COR-L47 (cell line): ENCODE measurements around the gene RAB6D.
"Not testable (repeated sequence)": the region's sequence is repeated elsewhere in the genome, so short reads cannot be mapped to it uniquely, and the experiment has no call there.

Source experiments
- DNase-seq: peaks from one replicate; lab custom pipeline; 2025; lab: John Stamatoyannopoulos, UW

RAB6D gene

GRCh38 chr2:131363703-131364186, at the start of gene RAB6D:
Gene RAB6D, minus strand, starts transcription at chr2:131364168. Its CDS starts 448 bp downstream, at chr2:131363720.
- not testable (repeated sequence) for DNase-seq

GRCh38 chr2:131413148-131413747, 49.3 kb upstream of the RAB6D start:
- peak; percentile 45 for DNase-seq

GRCh38 chr2:131410173-131410572, 46.2 kb upstream of the RAB6D start:
- DNase-seq, result no peak

DNA sequence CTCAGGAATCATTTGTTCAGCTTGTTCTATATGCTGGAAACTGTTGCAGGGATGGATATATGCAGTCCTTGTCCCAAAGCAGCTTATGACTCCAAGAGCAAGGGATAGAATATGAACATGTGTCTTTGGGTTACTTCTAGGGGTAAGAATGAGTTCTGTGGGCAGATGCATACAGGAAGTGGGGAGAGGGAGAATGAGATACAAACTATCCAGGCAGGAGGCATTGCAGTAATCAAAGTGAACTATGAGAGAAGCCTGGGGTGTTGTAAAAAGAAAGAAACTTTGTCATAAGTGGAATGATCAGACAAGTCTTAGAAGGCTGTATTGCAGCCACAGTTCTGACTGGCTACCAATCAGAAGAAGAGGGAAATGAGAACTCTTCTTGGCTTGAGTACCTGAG, 44.8 kb upstream of the RAB6D start:
- DNase-seq, result no peak

DNA sequence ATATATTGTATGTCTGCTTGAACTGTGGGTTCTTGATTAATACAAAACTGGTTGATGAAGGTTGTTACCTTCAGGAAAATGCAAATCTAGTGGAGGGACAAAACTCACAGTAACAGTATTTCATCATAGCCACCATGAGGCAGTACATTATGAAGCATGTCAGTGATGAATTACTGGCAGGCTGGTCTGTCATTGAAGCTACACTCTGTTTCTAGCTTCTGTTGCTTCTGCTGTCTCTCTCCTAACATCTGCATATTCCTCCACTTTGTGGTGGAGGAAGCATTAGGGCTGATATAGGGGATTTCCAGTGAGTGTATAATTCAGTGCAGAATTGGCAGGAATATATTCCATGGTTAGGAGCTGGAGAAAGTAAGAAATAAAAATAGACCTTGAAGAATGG, 44.2 kb upstream of the RAB6D start:
- DNase-seq, result no peak

GRCh38 chr2:131404753-131405152, 40.8 kb upstream of the RAB6D start:
- DNase-seq, result no peak

DNA sequence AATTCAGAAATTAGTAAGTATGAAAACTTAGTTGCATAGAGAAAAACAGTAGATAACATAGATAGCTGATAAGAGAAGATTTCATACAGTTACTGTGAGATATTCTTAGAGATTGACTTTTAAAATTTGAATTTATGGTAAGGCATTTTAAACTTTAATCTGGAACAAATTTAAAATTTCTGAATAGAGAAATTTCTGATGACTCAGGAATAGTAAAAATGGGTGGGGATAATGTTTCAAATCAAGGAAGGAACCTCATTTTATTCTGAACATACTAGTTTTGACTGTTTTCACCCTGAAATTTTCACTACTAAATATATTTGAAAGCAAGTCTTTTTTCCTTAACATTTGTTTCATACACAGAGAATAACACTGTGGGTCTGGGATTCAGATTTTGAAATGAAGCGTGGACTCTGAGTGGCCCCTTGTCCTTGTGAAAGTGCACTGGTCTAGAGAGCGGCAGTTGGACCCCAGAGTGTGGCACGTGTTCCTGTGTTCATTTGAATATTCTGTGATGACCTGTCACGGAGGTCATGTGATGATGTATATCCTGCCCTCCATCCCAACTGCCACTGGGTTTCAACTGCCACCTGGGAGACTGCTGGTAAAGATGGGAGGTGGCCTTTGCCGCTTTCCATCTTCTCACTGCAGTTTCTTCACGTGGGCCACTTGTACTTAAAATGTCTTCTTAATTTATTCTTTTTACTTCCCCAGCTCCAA, 38.5 kb upstream of the RAB6D start:
- DNase-seq, result no peak

- DNase-seq, result no peak
These were observed 36.9 kb upstream of the RAB6D start for GRCh38 chr2:131400849-131401248.

- DNase-seq, result not testable (repeated sequence)
These were observed 36.5 kb upstream of the RAB6D start for GRCh38 chr2:131400441-131400840.

- DNase-seq, result not testable (repeated sequence)
These were observed 32.2 kb upstream of the RAB6D start for GRCh38 chr2:131396209-131396608.

DNA sequence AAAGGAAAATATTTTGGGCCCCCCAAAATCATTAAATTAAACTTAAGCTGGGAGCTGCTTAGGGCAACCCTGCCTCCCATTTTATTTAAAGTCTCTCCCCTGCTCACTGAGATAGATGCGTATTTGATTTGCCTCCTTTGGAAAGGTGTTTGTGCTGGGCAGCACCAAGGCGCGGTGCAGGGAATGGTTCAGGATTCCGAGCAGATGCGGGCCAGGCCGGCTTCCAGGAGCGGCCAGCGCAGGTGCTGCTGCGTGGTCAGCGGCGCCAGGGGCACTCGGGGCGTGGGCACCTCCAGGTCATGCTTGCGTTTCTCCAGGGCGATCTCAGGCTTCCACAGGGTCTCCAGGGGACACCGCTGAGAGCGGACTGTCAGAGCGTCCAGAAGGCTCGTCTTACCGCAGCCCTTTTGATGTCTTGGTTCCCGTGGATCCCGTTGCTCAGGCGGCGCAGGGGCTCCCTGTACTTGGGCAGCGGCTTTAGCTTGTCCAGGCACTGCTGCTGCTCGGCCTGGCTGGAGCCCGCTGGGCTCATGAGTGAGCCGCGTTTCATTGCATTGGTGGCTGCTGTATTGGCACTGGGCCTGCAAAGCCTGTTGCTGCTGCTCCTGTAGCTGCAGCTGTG, 31.2 kb upstream of the RAB6D start:
- DNase-seq, result not testable (repeated sequence)

DNA sequence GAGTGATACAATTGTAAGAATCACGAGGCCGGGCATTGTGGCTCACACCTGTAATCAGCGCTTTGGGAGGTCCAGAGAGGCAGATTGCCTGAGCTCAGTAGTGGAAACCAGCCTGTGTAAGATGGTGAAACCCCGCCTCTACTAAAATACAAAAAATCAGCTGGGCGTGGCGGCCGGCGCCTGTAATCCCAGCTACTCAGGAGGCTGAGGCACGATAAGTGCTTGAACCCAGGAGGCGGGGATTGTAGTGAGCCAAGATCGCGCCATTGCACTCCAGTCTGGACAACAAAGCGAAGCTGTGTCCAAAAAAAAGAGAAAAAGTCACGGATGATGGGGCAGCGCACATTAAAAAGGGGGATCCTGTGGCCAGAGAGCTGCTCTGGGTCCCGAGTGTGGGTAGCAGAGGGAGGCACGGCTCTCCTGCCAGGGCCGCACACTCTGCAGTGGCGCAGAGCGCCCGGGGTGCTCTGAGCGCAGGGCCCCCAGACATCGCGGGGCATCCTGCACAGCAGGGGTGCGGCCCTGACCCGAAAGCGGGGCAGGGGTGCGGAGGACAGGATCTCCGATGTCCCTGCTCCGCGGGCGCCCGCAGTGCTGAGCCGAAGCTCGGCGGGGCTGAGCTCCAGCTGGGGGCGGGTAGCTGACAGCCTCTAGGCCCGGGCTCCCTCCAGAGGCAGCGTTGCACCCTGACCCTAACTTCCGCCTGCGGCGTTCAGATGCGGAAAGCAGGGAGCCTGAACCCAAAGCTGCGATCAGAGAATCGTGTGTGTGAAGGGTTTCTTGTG, 30.4 kb upstream of the RAB6D start:
- DNase-seq, result no peak

- not testable (repeated sequence) for DNase-seq
These were observed 28.0 kb upstream of the RAB6D start for GRCh38 chr2:131391953-131392352.

- not testable (repeated sequence) for DNase-seq
These were observed 27.5 kb upstream of the RAB6D start for GRCh38 chr2:131391471-131391870.

GRCh38 chr2:131390495-131391130, 26.6 kb upstream of the RAB6D start:
- not testable (repeated sequence) for DNase-seq

GRCh38 chr2:131389657-131390056, 25.7 kb upstream of the RAB6D start:
- no peak for DNase-seq

DNA sequence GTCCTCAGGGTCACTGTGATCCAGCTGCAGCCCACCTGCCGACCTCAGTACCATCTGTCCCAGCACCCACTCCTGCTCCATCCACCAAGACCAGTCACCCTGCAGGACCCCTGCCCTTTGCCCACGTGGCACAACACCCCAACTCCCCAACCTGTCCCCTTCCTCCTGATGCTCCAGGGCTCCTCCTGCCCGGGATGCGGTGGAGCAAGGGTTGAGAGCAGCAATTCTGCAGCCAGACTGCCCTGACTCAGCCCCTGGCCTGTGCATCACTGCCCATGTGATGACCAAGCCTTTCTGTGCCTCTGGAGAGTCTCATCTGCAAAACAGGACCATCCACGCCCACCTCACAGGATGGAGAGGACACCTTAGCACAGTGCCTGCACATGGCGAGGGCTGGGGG, 24.9 kb upstream of the RAB6D start:
- DNase-seq, result not testable (repeated sequence)

- not testable (repeated sequence) for DNase-seq
These were observed 9.1 kb upstream of the RAB6D start for GRCh38 chr2:131373111-131373510.

- no peak for DNase-seq
These were observed 6.0 kb upstream of the RAB6D start for GRCh38 chr2:131369954-131370353.

GRCh38 chr2:131368493-131369066, 4.6 kb upstream of the RAB6D start:
- not testable (repeated sequence) for DNase-seq

- DNase-seq, result no peak
These were observed 3.4 kb upstream of the RAB6D start for GRCh38 chr2:131367352-131367751.
